ENCODE data around the gene LIF. TPM values are rescaled to one million over a fixed set of nuclear protein-coding genes. Genes with fewer than 3 reads are reported as not detected.
"Not testable (repeated sequence)": the region's sequence is repeated elsewhere in the genome, so short reads cannot be mapped to it uniquely, and the experiment has no call there.

The LIF gene
- polyA plus RNA-seq, 1 of the 3 experiments (the other 2 are of a cell fraction), result 24.6 TPM

- peaks cover 5 to 14% of the 10 kb centered on the region in 2 experiments; a peak in 3 of 4 replicates for H3K4me1 ChIP-seq (ENCODE audit: control insufficient read depth in 1 of 2, insufficient read depth in 2 of 2, low read depth in 1 of 2, low read length in 1 of 2)
- H3K79me2 ChIP-seq (ENCODE audit: insufficient read depth); H3K36me3 ChIP-seq (replicated peaks in 1 of 2; ENCODE audit: control insufficient read depth in 1 of 2, insufficient read depth in 2 of 2, low read length in 1 of 2); H2AFZ ChIP-seq (ENCODE audit: low read depth); H3K4me2 ChIP-seq; H3K4me3 ChIP-seq (ENCODE audit: low read depth in 2 of 2, low read length in 1 of 2); H3K9ac ChIP-seq; H3K9me3 ChIP-seq; POLR2A ChIA-PET; H3K27me3 ChIP-seq (ENCODE audit: insufficient read depth); H3F3A ChIP-seq (replicated peaks; ENCODE audit: insufficient read depth); H3K9me2 ChIP-seq; H4K20me1 ChIP-seq (ENCODE audit: insufficient read depth); DNase-seq; H3K27ac ChIP-seq (ENCODE audit: low read depth in 2 of 2, low read length in 1 of 2); CTCF ChIA-PET: not testable (repeated sequence)
- WGBS (ENCODE audit: low lambda C conversion rate), result 97% methylated on average over 3 of the region's 3 CpGs
Measured at GRCh38 chr22:30234325-30234724, 12.2 kb downstream of the LIF start.

- TF ChIP-seq NRF1 (IDR thresholded peaks at IDR 0.05; ENCODE audit: low read depth, low read length) (no peak), JUND (IDR thresholded peaks at IDR 0.05) (no peak), POLR2AphosphoS5 (IDR thresholded peaks at IDR 0.05; ENCODE audit: low read depth, low read length) (no peak), TEAD4 (IDR thresholded peaks at IDR 0.05; ENCODE audit: borderline replicate concordance, insufficient read depth) (no peak), PBX3 (IDR thresholded peaks at IDR 0.05) (no peak), FOSL2 (IDR thresholded peaks at IDR 0.05; ENCODE audit: borderline replicate concordance, low read depth) (no peak), MEF2A (IDR thresholded peaks at IDR 0.05; ENCODE audit: borderline replicate concordance, low read depth) (no peak), FOXJ3 (CRISPR knock-in tag; IDR thresholded peaks at IDR 0.05) (no peak), TCF12 (IDR thresholded peaks at IDR 0.05) (no peak), MAX (IDR thresholded peaks at IDR 0.05; ENCODE audit: low read depth) (no peak), EP300 (IDR thresholded peaks at IDR 0.05; ENCODE audit: borderline replicate concordance in 1 of 2, low read depth in 1 of 2, low read length in 1 of 2) (no peak), NFIC (IDR thresholded peaks at IDR 0.05; ENCODE audit: borderline replicate concordance) (no peak), CTCF (IDR thresholded peaks at IDR 0.05) (no peak), RFX5 (IDR thresholded peaks at IDR 0.05; ENCODE audit: low read length) (no peak), SIN3A (IDR thresholded peaks at IDR 0.05; ENCODE audit: borderline replicate concordance, low read depth, low read length) (no peak)
- H3F3A ChIP-seq (replicated peaks; ENCODE audit: insufficient read depth), result no peaks in the 10 kb centered on the region
- H3K9me2 ChIP-seq, result no peaks in the 10 kb centered on the region
- H3K9me3 ChIP-seq, result no peaks in the 10 kb centered on the region
- peaks cover 5 to 14% of the 10 kb centered on the region in 2 experiments; a peak in 3 of 4 replicates for H3K4me1 ChIP-seq (ENCODE audit: control insufficient read depth in 1 of 2, insufficient read depth in 2 of 2, low read depth in 1 of 2, low read length in 1 of 2)
- H3K79me2 ChIP-seq (ENCODE audit: insufficient read depth), result no peaks in the 10 kb centered on the region
- DNase-seq, result no peak
- CTCF ChIA-PET, result interaction anchor here (1.0 kb wide), 1 partner anchor 10 kb away, joined by 3 read pairs; no protein-coding TSS in a partner anchor
- no peak overlapping the region for H3K4me2 ChIP-seq
- H3K27ac ChIP-seq (ENCODE audit: low read depth in 2 of 2, low read length in 1 of 2), result no peak overlapping the region
- POLR2A ChIA-PET, result no interaction called here
- no peaks in the 10 kb centered on the region for H3K27me3 ChIP-seq (ENCODE audit: insufficient read depth)
- H4K20me1 ChIP-seq (ENCODE audit: insufficient read depth), result no peaks in the 10 kb centered on the region
- no peak overlapping the region for H3K4me3 ChIP-seq (ENCODE audit: low read depth in 2 of 2, low read length in 1 of 2)
- H3K9ac ChIP-seq, result no peak overlapping the region
- H3K36me3 ChIP-seq (replicated peaks in 1 of 2; ENCODE audit: control insufficient read depth in 1 of 2, insufficient read depth in 2 of 2, low read length in 1 of 2), result no peaks in the 10 kb centered on the region
- no peak overlapping the region for H2AFZ ChIP-seq (ENCODE audit: low read depth)
- WGBS (ENCODE audit: low lambda C conversion rate), result 96% methylated on average over 6 of the region's 6 CpGs
Measured at GRCh38 chr22:30233582-30233981, 13.0 kb downstream of the LIF start.

Data from SK-N-SH (cell line).